ENCODE data around the gene CADM4.

DNA sequence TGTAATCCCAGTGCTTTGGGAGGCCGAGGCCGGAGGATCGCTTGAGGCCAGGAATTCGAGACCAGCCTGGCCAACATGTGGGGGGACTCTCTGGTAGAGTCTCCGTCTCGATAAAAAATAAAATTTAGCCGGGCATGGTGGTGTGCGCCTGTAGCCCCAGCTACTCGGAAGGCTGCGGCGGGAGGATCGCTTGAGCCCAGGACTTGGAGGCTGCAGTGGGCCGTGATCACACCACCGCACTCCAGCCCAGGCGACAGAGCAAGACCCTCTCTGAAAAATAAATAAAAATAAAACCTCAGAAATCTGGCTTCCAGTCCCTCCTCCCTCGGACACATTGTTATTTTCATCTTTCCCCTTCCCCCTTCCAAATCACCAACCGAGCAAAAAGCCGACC lies 44.0 kb downstream of the CADM4 start:
- TF ChIP-seq POLR2AphosphoS5 (IDR thresholded peaks at IDR 0.05) (no peak), POLR2A (IDR thresholded peaks at IDR 0.05) (peak in 1 of 4 donors; percentile 76)
- TF ChIP-seq, protein P1, sequence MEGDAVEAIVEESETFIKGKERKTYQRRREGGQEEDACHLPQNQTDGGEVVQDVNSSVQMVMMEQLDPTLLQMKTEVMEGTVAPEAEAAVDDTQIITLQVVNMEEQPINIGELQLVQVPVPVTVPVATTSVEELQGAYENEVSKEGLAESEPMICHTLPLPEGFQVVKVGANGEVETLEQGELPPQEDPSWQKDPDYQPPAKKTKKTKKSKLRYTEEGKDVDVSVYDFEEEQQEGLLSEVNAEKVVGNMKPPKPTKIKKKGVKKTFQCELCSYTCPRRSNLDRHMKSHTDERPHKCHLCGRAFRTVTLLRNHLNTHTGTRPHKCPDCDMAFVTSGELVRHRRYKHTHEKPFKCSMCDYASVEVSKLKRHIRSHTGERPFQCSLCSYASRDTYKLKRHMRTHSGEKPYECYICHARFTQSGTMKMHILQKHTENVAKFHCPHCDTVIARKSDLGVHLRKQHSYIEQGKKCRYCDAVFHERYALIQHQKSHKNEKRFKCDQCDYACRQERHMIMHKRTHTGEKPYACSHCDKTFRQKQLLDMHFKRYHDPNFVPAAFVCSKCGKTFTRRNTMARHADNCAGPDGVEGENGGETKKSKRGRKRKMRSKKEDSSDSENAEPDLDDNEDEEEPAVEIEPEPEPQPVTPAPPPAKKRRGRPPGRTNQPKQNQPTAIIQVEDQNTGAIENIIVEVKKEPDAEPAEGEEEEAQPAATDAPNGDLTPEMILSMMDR (IDR thresholded peaks at IDR 0.05): no peak
